Activated T-cell treated with anti-CD3 and anti-CD28 coated beads for 1 hour (primary cell): ENCODE results near the gene IL10RA.
"Not testable (repeated sequence)": the region's sequence is repeated elsewhere in the genome, so short reads cannot be mapped to it uniquely, and the experiment has no call there.

ENCODE experiments used
- DNase-seq: peaks from one replicate; pipeline ENCODE4 v3.0.0-alpha.2; 2020; ENCODE audit warnings: low read depth

Gene IL10RA

GRCh38 chr11:117985953-117986887 is at the start of gene IL10RA:
Gene IL10RA (plus strand): TSS chr11:117986394. CDS start chr11:117986468, 74 bp downstream.
- peak; percentile 72 for DNase-seq

DNA sequence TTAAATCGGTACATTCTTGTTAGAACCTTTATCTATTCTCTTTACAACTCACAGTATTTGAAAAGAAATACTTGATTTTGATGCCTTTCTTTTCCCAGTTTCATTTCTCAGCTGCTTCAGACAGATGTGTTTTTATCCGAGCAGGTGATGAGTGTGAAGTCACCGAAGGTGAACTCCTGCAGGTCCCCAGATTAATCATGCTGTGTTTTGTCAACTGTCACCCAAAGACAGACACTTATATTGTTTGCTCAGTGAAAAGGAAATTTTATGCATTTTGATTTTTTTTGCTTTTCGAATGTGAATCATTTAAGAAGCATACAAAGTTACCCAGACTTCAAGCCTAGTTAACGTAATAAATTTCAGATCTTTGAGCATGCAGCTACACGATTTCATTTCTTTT is 49.2 kb upstream of the IL10RA start:
- DNase-seq = no peak

DNA sequence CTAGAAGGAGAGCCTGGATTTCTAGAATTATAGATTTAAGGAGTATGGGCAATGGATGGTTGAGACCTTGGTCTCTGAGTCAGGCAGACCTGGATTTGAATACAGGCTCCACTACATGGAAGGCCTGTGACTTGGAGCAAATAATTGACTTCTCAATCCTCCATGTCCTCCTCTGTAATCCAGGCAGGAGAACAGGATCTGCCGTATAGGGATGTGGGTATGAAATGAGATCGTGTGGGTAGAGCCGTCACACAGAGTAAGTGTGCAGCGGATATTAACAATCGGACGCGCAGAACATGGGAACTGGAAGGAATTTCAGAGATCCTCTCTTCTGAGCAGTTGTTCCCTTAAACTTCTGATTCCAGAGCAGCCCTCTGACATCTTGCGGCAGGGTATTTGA is 45.5 kb upstream of the IL10RA start:
- no peak for DNase-seq

- no peak for DNase-seq
Measured at GRCh38 chr11:117941163-117941707, 45.0 kb upstream of the IL10RA start.

- no peak for DNase-seq
Measured at GRCh38 chr11:117941976-117942654, 44.1 kb upstream of the IL10RA start.

DNA sequence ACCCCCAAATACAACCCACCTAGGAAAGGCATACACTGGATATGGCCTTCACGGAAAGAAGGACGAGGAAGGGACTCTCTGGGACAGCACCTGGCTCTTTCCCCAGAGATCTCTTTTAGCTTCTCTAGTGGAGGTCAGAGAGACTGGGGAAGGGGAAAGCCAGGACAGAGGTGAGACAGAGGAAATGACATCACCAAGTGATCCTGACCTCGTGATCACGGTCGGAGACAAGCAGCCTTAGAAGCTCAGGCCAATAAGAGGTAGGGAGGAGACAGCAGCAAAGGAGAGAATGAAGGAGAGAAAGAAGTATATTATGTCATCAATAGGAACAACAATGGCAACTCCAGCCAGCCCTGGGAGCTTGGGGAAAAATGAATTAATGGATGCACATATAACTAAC is 41.6 kb upstream of the IL10RA start:
- DNase-seq = no peak

DNA sequence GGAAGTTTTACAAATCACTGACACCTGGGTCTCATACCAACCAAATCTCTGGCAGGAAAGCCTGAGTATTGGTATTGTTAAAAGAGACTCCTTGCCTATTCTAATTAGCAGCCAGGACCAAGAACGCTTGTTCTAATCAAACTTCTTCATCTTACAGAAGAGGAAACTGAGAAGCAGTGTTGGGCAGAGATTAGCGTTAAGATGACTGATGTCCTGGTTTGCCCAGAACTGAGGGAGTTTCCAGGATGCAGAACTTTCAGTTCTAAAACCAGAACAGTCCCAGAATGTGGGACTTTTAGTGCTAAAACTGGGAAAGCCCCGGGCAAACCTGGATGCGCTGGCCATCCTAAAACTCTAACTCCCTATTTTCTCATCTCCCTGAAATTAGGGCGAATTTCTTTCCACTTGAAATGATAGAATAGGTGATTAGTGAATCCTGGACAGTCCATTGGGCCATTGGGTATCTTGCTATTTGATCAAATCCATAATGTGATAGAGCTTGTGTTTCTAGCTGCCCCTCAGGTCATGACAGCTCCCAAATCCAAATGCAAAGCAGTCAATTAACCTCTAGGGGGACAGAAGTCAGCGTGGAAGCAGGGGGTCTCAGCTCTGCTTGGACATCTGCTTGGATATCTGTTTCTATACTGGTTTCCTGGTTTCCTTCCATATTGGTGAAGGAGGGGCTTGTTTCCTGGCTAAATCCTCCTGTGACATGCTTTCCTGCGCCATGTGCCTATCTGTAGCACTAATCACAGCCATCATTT is 41.0 kb upstream of the IL10RA start:
- DNase-seq = no peak

GRCh38 chr11:117946156-117946841 is 39.9 kb upstream of the IL10RA start:
- no peak for DNase-seq

GRCh38 chr11:117946842-117947526 is 39.2 kb upstream of the IL10RA start:
- DNase-seq = peak; percentile 83

GRCh38 chr11:117947751-117948150 is 38.4 kb upstream of the IL10RA start:
- DNase-seq = not testable (repeated sequence)

DNA sequence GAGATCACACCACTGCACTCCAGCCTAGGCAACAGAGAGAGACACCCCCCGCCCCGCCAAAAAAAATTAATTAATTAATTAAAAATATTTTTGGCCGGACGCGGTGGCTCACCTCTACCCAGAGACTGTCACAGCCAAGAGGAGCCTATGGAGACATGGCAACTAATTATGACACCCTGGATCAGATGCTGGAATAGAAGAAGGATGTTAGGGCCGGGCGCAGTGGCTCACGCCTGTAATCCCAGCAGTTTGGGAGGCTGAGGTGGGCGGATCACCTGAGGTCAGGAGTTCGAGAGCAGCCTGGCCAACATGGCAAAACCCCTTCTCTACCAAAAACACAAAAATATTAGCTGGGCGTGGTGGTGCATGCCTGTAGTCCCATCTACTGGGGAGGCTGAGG is 37.7 kb upstream of the IL10RA start:
- not testable (repeated sequence) for DNase-seq

- no peak for DNase-seq
Measured at GRCh38 chr11:117949062-117949461, 37.1 kb upstream of the IL10RA start.

GRCh38 chr11:117950301-117950700 is 35.9 kb upstream of the IL10RA start:
- DNase-seq = peak; percentile 51

DNA sequence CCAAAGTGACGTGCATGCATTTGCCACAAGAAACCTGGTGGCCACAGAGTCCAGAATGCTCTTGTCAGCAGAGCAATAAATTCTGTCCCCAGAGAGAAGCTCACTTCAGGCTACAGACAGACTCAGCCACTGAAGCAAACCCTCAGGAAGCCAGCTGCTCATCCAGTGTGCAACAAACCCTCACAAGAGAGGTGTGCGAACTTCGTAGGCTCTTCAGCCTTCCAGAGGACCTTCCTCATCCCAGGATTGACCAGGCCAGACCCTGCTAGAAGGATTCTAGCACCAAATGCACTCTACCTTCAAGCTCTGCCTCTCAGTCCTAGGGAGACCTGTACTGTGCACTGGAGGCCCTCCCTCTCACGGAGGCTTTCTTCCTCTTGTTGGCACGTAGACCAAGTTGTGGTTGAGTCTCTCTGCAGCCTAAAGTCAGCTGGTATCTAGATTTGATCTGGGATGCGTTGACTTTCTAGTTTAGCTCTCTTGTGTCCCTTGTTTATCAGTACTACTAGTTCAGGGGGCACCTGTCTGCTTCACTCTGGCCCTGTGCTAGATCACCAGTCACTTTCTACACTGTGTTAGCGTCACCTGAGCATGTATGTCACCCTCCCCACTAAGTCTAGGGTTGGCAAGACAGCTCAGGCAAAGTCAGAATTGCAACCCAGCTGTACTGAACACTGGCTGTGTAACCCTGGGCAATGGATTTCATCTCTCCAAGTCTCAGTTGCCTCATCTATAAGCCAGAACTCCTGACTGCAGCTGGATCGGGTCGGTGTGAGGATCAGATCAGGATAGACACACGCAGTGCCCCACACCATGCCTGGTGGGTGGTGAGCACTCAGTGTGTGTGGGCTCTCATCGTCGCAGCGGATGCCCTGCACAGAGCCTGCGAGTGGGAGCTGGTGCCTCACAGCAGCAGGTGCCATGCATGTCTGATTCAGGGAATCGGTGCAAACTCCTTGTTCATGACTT is 34.9 kb upstream of the IL10RA start:
- no peak for DNase-seq

DNA sequence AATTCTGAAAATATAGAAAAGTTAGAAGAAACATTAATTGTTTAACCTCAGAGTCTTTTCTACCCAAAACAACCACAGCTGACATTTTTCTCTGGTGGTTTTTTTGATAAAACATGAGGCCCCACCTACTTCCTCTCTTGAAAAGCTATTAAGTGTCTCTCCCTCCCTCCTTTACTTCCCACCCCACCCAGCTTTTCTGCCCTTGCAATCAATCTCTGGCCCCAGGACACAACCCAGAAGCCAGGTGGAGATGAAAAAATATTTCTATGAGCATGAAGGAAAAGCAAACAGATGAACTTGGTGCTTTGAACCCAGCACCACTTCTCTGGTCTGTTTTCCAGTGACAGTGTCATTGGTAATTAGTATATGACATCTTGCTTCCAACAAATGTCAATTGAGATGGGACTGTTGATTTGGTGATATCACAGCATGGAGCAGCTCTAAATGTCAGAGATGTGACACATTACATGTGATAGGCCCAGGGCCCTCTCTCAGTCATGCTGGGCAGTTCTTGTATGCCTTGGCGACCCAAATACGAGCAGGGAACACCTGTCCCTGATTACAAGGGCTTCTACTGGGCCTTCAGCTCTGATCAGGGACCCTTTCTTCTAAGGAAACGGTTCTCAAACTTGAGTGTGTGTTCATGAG is 33.0 kb upstream of the IL10RA start:
- DNase-seq = no peak

GRCh38 chr11:117958949-117959348 is 27.2 kb upstream of the IL10RA start:
- DNase-seq = no peak

GRCh38 chr11:117959438-117960149 is 26.6 kb upstream of the IL10RA start:
- no peak for DNase-seq

GRCh38 chr11:117960406-117960805 is 25.8 kb upstream of the IL10RA start:
- DNase-seq = no peak

DNA sequence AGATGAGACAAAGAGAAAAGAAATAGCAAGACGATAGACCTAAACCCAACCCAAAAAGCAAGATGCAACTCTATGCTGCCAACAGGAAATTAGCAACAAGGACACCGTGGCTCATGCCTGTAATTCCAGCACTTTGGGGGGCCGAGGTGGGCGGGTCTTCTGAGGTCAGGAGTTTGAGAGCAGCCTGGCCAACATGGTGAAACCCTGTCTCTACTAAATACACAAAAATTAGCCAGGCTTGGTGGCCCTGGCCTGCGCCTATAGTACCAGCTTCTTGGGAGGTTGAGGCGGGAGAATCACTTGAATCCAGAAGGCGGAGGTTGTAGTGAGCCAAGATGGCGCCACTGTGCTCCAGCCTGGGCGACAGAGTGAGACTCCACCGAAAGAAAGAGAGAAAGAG is 24.3 kb upstream of the IL10RA start:
- DNase-seq = no peak
